Astrocyte of the cerebellum (primary cell): Measurements from ENCODE around the gene SH3PXD2B.
"Not testable (repeated sequence)": the region's sequence is repeated elsewhere in the genome, so short reads cannot be mapped to it uniquely, and the experiment has no call there.

Experiments
- DNase-seq: peaks from one replicate; pipeline ENCODE4 v3.0.0-alpha.2; 2011; ENCODE audit warnings: low read depth
- H3K4me3 ChIP-seq: 2 replicates; pipeline ENCODE4 v1.5.1; 2011; ENCODE audit warnings: mild to moderate bottlenecking, low read depth, low read length, moderate library complexity
- in situ Hi-C: cut with HindIII; loops from 2 replicates; pipeline ENCODE4 v1.10.0; 2017; ENCODE audit warnings: low sequenced_read_pairs
- TF ChIP-seq, protein P1 (sequence below): IDR thresholded peaks from 2 replicates; pipeline ENCODE4 v1.5.1; 2012; ENCODE audit warnings: low read length, low read depth, moderate library complexity, mild to moderate bottlenecking; ENCODE audit errors: missing control alignments

The SH3PXD2B gene

GRCh38 chr5:172302047-172302710 lies 152.1 kb downstream of the SH3PXD2B start:
- no peak for DNase-seq
- in situ Hi-C loops: no loop called here
- H3K4me3 ChIP-seq: no peak overlapping the region
- TF ChIP-seq, protein P1, sequence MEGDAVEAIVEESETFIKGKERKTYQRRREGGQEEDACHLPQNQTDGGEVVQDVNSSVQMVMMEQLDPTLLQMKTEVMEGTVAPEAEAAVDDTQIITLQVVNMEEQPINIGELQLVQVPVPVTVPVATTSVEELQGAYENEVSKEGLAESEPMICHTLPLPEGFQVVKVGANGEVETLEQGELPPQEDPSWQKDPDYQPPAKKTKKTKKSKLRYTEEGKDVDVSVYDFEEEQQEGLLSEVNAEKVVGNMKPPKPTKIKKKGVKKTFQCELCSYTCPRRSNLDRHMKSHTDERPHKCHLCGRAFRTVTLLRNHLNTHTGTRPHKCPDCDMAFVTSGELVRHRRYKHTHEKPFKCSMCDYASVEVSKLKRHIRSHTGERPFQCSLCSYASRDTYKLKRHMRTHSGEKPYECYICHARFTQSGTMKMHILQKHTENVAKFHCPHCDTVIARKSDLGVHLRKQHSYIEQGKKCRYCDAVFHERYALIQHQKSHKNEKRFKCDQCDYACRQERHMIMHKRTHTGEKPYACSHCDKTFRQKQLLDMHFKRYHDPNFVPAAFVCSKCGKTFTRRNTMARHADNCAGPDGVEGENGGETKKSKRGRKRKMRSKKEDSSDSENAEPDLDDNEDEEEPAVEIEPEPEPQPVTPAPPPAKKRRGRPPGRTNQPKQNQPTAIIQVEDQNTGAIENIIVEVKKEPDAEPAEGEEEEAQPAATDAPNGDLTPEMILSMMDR: no peak

- TF ChIP-seq, protein P1: no peak
- H3K4me3 ChIP-seq: no peak overlapping the region
- DNase-seq: no peak
- in situ Hi-C loops: no loop called here
Measured at GRCh38 chr5:172299916-172300439, 154.3 kb downstream of the SH3PXD2B start.

DNA sequence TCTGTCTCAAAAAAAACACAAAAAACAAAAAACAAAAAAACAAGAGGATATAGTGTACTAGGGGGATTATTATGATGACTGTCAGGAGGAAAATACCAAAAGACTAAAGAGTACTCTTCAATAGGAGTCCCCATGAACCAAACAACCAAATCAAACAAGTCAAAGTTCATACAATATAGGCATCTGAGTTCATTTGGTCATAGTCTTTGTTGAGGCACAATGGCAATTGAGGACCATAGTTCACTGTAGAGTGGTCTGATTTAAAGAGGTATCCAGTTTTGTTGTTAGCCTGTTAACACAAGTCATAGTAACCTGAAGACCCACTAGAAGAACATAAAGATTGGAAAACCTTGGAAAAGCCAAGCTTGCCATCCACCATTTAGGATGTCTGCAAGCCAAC lies 159.5 kb downstream of the SH3PXD2B start:
- in situ Hi-C loops: no loop called here

DNA sequence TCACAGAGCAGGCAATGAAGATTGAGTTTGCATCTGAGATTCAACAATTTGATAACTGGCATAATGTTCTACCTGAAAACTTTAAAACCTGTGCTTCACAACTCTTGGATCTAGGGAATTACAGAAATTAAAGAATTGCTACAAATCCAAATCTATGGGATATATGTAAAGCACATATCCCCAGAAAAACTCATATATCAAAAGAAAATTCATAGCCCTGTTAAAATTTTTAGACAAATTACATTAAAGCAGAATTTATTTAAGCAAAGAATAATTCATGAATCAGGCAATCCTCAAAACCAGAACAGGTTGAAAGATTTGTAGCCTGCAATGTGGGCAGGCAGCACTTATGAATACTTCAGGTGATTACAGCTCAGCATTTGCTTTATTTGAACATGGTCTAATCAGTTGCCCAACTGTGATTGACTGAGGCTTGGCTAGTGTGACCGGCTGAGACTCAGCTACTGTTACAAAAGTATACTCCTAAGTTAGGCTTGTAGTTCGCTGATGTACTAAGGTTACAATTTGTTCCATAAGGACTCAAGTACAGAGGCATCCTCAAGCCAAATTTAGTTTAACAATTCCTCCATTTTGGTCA lies 160.5 kb downstream of the SH3PXD2B start:
- DNase-seq: no peak
- in situ Hi-C loops: no loop called here
- TF ChIP-seq, protein P1: no peak

More for the DNA sequence above, 159.5 kb downstream of the SH3PXD2B start:
- H3K4me3 ChIP-seq: no peak overlapping the region
- TF ChIP-seq, protein P1: no peak
- no peak for DNase-seq

DNA sequence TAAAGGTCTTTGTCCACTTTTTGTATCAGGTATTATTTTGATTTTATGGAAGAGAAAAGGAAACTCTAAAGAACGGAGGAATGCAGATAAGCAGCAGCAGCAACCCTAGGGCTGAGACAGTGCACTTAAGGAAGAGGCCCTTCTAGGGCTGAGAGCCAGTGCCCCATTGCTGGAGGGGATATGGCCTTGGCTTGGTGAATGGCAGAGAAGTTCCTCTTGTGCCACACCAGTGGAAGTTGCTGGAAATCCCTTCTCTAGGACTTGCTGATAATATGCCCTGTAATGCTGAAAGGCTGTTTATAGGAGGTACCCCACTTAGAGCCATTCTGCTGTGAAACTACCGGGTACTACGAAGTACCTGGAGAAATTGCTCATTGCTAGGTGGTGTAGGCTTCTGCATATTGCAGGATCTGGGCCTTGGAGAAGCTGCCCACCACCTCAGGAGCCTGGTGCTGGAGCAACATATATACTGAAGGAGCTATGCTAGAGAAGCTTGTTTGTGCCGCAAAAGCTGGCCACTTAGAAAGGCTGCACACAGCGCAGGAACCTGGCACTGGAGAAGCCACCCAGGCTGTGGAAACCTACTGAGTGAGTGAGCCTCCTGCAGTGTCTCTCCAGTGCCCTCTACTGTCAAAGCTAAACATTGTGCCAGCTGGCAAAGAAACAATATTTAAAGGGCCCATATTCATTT lies 161.1 kb downstream of the SH3PXD2B start:
- DNase-seq: peak; percentile 47
- no peak overlapping the region for H3K4me3 ChIP-seq
- TF ChIP-seq, protein P1: peak; percentile 86
- in situ Hi-C loops: no loop called here

More for the DNA sequence above, 160.5 kb downstream of the SH3PXD2B start:
- H3K4me3 ChIP-seq: no peak overlapping the region

DNA sequence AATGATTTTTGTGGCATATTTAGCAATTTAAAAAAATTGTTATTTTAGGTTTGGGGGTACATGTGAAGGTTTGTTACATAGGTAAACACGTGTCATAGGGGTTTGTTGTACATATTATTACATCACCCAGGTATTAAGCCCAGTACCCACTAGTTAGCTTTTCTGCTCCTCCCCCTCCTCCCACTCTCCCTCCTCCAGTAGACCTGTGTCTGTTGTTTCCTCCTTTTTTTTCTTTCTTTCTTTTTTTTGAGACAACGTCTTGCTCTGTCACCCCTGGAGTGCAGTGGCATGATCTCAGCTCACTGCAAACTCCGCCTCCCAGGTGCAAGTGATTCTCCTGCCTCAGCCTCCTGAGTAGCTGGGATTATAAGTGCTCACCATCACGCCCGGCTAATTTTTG lies 162.5 kb downstream of the SH3PXD2B start:
- DNase-seq, H3K4me3 ChIP-seq, in situ Hi-C loops: not testable (repeated sequence)
